Upper lobe of left lung (tissue), 4 donors: Measurements from ENCODE around the gene TRAF5.
"Not testable (repeated sequence)": the region's sequence is repeated elsewhere in the genome, so short reads cannot be mapped to it uniquely, and the experiment has no call there.

Experiments
- EP300 ChIP-seq, 4 donors: sonication (generic); formaldehyde crosslinking; IDR thresholded peaks; one replicate each; pipeline ENCODE4 v1.5.1; 2017; ENCODE audit warnings: antibody characterized with exemption in 4 of 4, control low read depth in 2 of 4
- POLR2A ChIP-seq, 4 donors: fragments of 450-650 bp; IDR thresholded peaks; one replicate each; pipeline ENCODE4 v1.5.1; 2016 to 2017; ENCODE audit warnings: antibody characterized with exemption in 4 of 4, mild to moderate bottlenecking in 2 of 4
- TF ChIP-seq, protein P1 (sequence below), 6 experiments: fragments of 450-650 bp in 4 of 6; fragments of 200-600 bp in 2 of 6; sonication (generic) in 2 of 6; IDR thresholded peaks; one replicate each; pipeline ENCODE4 v1.5.1; 2016 to 2019; ENCODE audit warnings: antibody characterized with exemption in 6 of 6

DNA sequence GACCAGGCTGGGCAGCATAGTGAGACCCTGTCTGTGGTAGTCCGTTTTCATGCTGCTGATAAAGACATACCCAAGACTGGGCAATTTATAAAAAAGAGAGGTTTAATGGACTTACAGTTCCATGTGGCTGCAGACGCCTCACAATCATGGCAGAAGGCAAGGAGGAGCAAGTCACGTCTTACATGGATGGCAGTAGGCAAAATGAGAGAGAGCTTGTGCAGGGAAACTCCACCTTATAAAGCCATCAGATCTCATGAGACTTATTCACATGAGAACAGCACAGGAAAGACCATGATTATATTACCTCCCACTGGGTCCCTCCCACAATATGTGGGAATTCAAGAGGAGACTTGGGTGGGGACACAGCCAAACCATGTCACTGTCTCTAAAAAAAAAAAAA lies 25.4 kb downstream of the TRAF5 start:
- TF ChIP-seq, protein P1, sequence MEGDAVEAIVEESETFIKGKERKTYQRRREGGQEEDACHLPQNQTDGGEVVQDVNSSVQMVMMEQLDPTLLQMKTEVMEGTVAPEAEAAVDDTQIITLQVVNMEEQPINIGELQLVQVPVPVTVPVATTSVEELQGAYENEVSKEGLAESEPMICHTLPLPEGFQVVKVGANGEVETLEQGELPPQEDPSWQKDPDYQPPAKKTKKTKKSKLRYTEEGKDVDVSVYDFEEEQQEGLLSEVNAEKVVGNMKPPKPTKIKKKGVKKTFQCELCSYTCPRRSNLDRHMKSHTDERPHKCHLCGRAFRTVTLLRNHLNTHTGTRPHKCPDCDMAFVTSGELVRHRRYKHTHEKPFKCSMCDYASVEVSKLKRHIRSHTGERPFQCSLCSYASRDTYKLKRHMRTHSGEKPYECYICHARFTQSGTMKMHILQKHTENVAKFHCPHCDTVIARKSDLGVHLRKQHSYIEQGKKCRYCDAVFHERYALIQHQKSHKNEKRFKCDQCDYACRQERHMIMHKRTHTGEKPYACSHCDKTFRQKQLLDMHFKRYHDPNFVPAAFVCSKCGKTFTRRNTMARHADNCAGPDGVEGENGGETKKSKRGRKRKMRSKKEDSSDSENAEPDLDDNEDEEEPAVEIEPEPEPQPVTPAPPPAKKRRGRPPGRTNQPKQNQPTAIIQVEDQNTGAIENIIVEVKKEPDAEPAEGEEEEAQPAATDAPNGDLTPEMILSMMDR (IDR thresholded peaks at IDR 0.05), result not testable (repeated sequence)
- TF ChIP-seq POLR2A, EP300 (IDR thresholded peaks at IDR 0.05): not testable (repeated sequence)
